Measurements from ENCODE around the gene SLC2A13.
"Not testable (repeated sequence)": the region's sequence is repeated elsewhere in the genome, so short reads cannot be mapped to it uniquely, and the experiment has no call there.

Gene SLC2A13

DNA sequence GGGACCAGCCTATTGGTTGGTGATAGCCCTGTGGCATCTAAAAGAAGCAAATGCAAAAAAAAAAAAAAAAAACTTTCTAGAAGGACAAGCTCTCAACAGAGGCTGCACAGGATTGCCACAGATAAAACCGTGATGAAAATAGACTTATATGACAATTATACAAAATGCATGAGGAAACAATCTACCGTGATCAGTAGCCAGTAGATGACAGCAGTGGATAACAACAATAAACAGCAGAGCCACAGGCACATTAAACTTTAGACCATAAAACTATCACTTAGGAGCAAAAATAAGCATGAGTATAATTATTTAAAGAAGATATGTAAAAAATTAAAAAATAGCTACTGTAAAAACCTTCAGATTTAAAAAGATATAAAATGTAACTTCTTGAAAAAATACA lies 302.7 kb downstream of the SLC2A13 start:
- no peak for DNase-seq

DNA sequence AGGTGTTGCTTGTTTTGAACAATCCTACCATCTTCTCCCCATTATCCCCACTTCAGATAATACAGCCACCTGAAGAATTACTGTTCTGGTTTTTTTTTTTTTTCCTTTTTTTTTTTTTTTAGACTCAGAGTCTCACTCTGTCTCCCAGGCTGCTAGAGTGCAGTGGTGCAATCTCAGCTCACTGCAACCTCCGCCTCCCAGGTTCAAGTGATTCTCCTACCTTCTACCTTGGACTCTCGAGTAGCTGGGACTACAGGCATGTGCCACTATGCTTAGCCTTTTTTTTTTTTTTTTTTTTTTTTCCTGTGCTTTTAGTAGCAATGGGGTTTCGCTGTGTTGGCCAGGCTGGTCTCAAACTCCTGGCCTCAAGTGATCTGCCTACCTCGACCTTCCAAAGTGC lies 306.9 kb downstream of the SLC2A13 start:
- no peak for DNase-seq

GRCh38 chr12:39798429-39798828 lies 307.5 kb downstream of the SLC2A13 start:
- DNase-seq, result no peak

- DNase-seq, result no peak
Observed at GRCh38 chr12:39795481-39795880, 310.4 kb downstream of the SLC2A13 start.

DNA sequence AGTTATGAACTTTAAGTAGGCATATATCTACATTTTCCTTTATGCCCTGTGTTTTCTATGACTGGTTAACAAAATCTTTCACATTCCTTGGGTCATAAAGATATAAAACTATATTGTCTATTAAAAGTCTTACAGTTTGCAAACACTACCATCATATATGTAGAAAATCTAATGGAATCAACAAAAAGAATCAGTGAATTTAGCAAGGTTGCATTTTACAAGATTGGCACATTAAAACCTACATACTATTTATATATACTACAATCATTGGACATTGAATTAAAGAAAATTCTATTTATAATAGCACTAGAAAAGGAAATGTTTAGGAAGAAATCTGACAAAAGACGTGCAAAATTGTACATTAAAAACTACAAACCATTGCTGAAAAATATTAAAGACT lies 312.9 kb downstream of the SLC2A13 start:
- DNase-seq, result no peak

DNA sequence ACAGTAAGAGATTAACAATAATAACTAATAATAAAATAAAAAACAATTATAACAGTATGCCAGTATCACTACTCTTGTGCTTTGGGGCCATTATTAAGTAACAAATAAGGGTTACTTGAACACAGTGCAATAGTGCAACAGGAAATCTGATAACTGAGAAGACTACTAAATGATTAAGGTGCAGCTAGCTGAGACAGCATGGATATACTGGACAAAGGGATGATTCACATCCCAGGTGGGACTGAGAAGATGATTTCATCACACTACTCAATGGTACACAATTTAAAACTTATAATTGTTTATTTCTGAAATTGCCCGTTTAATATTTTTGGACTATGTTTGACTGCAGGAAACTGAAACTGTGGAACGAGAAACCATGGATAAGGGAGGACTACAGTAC lies 317.6 kb downstream of the SLC2A13 start:
- DNase-seq, result no peak

DNA sequence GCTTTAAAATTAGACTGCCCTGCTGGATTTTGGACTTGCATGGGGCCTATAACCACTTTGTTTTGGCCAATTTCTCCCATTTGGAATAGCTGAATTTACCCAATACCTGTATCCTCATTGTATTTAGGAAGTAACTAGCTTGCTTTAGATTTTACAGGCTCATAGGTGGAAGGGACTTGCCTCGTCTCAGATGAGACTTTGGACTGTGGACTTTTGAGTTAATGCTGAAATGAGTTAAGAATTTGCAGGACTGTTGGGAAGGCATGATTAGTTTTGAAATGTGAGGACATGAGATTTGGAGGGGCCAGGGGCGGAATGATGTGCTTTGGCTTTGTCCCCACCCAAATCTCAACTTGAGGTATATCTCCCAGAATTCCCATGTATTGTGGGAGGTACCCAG lies 320.1 kb downstream of the SLC2A13 start:
- not testable (repeated sequence) for DNase-seq

GRCh38 chr12:39782026-39782545 lies 323.8 kb downstream of the SLC2A13 start:
- no peak for DNase-seq

- DNase-seq, result no peak
Observed at GRCh38 chr12:39780913-39781446, 324.9 kb downstream of the SLC2A13 start.

DNA sequence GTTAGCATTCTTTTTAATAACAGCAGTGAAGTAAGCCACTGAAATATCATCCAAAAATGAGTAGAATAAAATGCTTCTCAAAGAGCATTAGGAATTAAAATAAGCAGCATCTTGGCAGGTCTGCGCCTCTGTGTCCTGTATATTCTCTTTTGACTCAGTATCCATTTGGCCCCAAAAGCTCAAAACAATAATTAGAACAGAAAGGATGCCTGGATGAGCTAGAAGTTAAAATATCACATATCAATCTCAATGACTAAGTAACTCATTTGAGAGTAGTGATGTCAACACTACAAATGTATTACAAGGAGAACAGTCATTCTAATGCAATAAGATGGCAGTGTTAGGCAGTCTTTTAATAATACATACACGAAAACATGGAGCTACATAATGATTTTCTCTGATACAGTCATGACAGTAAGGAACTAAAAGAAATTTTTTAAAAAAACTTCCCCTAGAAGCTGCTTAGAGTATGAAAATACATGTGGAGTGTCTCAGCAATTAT lies 325.4 kb downstream of the SLC2A13 start:
- DNase-seq, result no peak

DNA sequence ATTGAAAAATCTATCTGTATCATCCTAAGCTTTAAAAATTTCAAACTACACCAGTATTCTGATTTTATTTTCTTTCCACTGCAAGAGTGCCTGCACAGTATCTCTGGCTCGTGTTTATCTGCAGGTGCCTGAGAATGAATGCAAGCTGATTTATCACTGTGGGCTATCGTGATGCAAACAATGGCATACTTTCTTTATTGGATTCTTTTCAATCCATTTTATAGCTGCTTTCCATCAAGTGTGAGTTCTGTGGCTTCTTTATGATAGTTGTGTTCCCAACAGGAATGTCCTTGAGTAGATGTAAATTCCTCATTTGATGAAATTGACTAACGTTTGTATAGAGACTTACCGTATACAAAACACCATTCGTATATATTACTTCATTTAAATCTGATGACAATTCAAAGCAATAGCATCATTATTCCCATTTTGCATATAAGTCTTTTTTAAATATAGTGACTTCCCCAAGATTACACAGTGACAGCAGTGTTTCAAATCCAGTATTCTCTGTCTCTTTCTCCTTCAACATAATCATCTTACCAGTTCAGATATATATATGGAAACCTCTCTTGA lies 326.0 kb downstream of the SLC2A13 start:
- DNase-seq, result no peak

- DNase-seq, result no peak
Observed at GRCh38 chr12:39777465-39777864, 328.4 kb downstream of the SLC2A13 start.

DNA sequence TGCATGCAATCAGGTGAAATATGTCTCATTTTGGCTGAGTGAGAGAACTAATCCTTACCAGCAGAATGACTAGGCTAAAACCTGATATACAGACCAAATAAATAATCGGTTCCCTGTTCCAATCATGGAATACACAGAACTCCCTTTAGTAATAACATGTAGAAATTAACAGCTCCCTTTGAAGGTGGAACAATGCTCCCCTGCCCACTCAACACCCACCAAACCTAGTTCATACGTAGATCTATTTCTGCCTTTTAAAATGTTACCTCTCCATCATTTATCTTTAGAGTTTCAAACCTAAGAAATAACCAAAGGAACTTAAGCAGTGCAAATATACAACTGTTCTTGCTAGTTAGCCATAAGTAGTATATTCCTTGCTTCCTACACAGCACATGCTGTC lies 332.6 kb downstream of the SLC2A13 start:
- DNase-seq, result no peak

GRCh38 chr12:39772821-39773259 lies 333.0 kb downstream of the SLC2A13 start:
- DNase-seq, result peak in 1 of 2 donors; percentile 15

DNA sequence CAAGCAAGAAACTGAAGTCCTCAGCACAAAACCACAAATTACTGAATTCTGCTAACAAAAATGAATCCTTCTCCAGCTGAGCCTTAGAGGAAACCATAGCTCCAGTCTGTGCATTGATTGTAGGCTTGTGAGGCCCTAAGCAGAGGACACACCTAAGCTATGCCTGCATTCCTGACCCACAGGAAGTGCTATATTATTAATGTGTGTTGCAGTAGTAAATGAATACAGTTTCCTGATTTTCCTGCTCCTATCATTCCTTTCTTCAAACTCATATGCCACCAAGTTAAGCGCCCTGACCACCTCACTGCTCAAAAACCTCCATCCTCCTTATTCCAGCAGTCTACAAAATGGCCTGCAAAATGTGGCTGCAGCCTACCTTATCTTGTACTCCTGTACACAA lies 334.4 kb downstream of the SLC2A13 start:
- DNase-seq, result no peak

DNA sequence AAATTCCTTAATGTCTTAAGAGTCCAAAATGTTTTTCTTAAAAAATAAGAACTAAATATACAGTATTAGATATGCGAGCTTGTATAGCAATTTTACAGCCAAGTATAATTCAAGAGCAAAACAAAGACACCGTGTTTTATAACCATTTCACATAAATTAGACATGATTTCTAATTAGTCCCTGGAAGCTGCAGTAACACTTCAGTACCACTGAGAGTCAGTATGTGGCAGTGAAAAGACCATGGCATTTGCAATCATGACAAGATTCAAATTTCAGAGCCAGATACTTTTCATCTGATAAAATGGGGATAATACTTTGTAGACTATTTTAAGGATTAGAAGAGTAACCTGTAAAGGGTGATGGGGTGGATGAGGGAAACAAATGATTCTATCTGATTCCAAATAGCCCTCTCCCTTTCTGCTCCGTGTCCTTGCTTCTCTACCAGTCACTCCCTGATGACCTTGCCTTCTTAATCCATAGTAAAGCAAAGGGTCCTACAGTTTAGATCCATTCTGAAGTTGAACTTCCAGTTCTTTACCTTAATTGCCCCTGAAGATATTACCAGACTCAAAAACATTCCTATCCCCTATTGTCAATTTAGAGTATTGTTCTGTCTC lies 340.8 kb downstream of the SLC2A13 start:
- peak in 1 of 2 donors; percentile 64 for DNase-seq

- DNase-seq, result no peak
Observed at GRCh38 chr12:39763890-39764169, 342.1 kb downstream of the SLC2A13 start.

DNA sequence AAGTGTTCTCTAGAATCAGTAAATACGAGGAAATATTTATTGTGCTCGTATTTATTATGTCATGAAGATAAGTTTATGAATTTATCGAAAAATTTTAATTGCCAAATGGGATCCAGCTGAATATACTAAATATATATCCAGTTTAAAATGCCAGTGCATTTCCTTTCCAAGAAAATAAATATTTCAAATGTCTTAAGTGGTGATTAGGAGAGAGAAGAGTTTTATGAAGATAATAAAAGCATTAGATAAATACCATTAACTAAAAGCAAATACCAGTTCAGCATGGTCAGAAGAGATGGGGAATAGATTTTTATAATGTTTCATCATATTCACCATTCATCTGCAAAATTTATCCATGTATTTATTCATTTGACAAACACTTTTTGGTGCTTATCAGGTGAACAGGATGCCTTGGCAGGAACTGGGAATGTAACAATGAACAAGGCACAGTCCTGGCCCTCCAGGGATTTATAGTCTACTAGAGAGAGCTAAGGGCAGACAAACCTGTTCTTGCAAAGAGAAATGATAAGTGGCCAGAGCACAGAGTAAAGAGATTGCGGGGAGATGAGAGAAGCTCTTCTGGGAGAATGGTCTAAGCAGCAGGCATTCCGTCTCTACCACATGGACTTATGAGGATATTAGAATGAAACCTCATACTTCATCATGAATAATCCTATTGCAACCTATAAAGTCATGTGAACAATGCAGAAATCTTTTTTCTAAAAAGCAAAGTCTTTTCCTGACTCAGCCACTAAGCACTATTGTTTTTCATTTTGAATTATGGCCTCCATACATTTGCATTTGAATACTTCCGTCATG lies 342.6 kb downstream of the SLC2A13 start:
- DNase-seq, result no peak

GRCh38 chr12:39755478-39755877 lies 350.4 kb downstream of the SLC2A13 start:
- no peak for DNase-seq

- no peak for DNase-seq
Observed at GRCh38 chr12:39752482-39753137, 353.3 kb downstream of the SLC2A13 start.

- DNase-seq, result not testable (repeated sequence)
Observed at GRCh38 chr12:39746151-39746550, 359.7 kb downstream of the SLC2A13 start.

GRCh38 chr12:39743655-39744054 lies 362.2 kb downstream of the SLC2A13 start:
- DNase-seq, result no peak

- DNase-seq, result no peak
Observed at GRCh38 chr12:39736406-39736805, 369.5 kb downstream of the SLC2A13 start.
